K562 (cell line): ENCODE results near the gene TMEM144. TPM values are rescaled to one million over a fixed set of nuclear protein-coding genes. Genes with fewer than 3 reads are reported as not detected.

ENCODE experiments used
- ATAC-seq: fragments of 200-7000 bp; cut with Tn5 transposase; 3 replicates; pipeline ENCODE4 v1.9.1; 2020; ENCODE audit warnings: moderate library complexity
- BruUV-seq: library from RNA; stranded (reverse); fragments of 400-500 nt; replicated peaks from 2 replicates; lab custom pipeline; 2021; lab: Mats Ljungman, UMichigan
- CTCF ChIA-PET: fragments of 300-600 bp; formaldehyde crosslinking; extraction: SDS; loops from one replicate; lab custom pipeline; 2021; ENCODE audit warnings: low intra/inter-chr PET ratio; lab: Yijun Ruan, JAX
- POLR2A ChIA-PET: fragments of 300-600, 350-650 bp; sonication (Branson Sonifier 250); formaldehyde crosslinking; extraction: SDS; loops from one replicate; lab custom pipeline; 2021; ENCODE audit warnings: antibody characterized with exemption, inconsistent platforms; lab: Yijun Ruan, JAX
- DNase-seq, 4 experiments: peaks; one replicate each; pipeline versions ENCODE4 v3.0.0 to v3.0.0-alpha.2; 2011 to 2018; ENCODE audit warnings: low spot score in 3 of 4, mixed read lengths in 3 of 4; ENCODE audit errors: extremely low read depth in 1 of 4
- FAIRE-seq: peaks from 2 replicates; lab custom pipeline; 2011; peaks lifted over from hg19 to GRCh38; lab: Jason Lieb, UNC
- H2AFZ ChIP-seq: 2 replicates; pipeline ENCODE4 v1.6.0; 2011; ENCODE audit warnings: low read depth, low read length, control low read depth, inconsistent platforms
- H3K27ac ChIP-seq: fragments of 200-600 bp; 3 replicates; pipeline ENCODE4 v1.8.0; 2011; ENCODE audit warnings: low read depth, mild to moderate bottlenecking, control low read depth, inconsistent platforms, low read length, moderate library complexity, mixed read lengths; ENCODE audit errors: extremely low read depth
- H3K27me3 ChIP-seq, 2 experiments: fragments of 300-600 bp in 1 of 2; 2 replicates in 1 of 2; 3 replicates in 1 of 2; pipeline versions ENCODE4 v1.6.0 to v1.8.0; 2011; ENCODE audit warnings: inconsistent platforms in 2 of 2, low read length in 2 of 2, mild to moderate bottlenecking in 1 of 2, mixed read lengths in 1 of 2, moderate library complexity in 1 of 2; ENCODE audit not compliant: control insufficient read depth in 2 of 2, insufficient read depth in 2 of 2
- H3K36me3 ChIP-seq: fragments of 300-600 bp; 3 replicates; pipeline ENCODE4 v1.8.0; 2011; ENCODE audit warnings: mild to moderate bottlenecking, low read length, inconsistent platforms; ENCODE audit not compliant: control insufficient read depth, insufficient read depth
- H3K4me1 ChIP-seq, 2 experiments: fragments of 200-600 bp in 1 of 2; replicated peaks in 1 of 2; 2 replicates in 1 of 2; 3 replicates in 1 of 2; pipeline versions ENCODE4 v1.5.1 to v1.8.0; 2011; ENCODE audit warnings: inconsistent platforms in 2 of 2, low read length in 2 of 2, mild to moderate bottlenecking in 1 of 2, mixed read lengths in 1 of 2, moderate library complexity in 1 of 2; ENCODE audit not compliant: control insufficient read depth in 2 of 2, insufficient read depth in 2 of 2
- H3K4me2 ChIP-seq: 2 replicates; pipeline ENCODE4 v1.6.1; 2011; ENCODE audit warnings: low read length, control low read depth, inconsistent platforms, mixed read lengths; ENCODE audit not compliant: insufficient read depth
- H3K4me3 ChIP-seq: fragments of 200-600 bp; sonication (generic), shearing (Covaris generic); 2 replicates; pipeline ENCODE4 v1.5.1; 2016; ENCODE audit warnings: control low read depth, inconsistent platforms
- H3K79me2 ChIP-seq: fragments of 200-600 bp; 3 replicates; pipeline ENCODE4 v1.8.0; 2011; ENCODE audit warnings: low read length, inconsistent platforms; ENCODE audit not compliant: control insufficient read depth, insufficient read depth
- H3K9ac ChIP-seq, 2 experiments: 2 replicates each; pipeline versions ENCODE4 v1.6.0 to v1.6.1; 2011; ENCODE audit warnings: low read depth in 2 of 2, low read length in 2 of 2, control low read depth in 1 of 2, inconsistent platforms in 1 of 2, mild to moderate bottlenecking in 1 of 2, mixed read lengths in 1 of 2; ENCODE audit not compliant: insufficient read depth in 1 of 2
- H3K9me1 ChIP-seq: one replicate; pipeline ENCODE4 v1.6.0; 2011; ENCODE audit warnings: inconsistent platforms, mild to moderate bottlenecking, low read length, moderate library complexity; ENCODE audit not compliant: control insufficient read depth, insufficient read depth
- H3K9me3 ChIP-seq: replicated peaks from 2 replicates; pipeline ENCODE4 v1.5.1; 2011; ENCODE audit warnings: low read depth, low read length, inconsistent platforms; ENCODE audit not compliant: control insufficient read depth, insufficient read depth
- H4K20me1 ChIP-seq: replicated peaks from 2 replicates; pipeline ENCODE4 v1.6.1; 2011; ENCODE audit warnings: low read length, inconsistent platforms, mixed read lengths; ENCODE audit not compliant: control insufficient read depth, insufficient read depth
- ATF1 ChIP-seq, 2 experiments: fragments of 450-650 bp in 1 of 2; IDR thresholded peaks; 2 replicates each; pipeline ENCODE4 v1.6.1; 2016; ENCODE audit warnings: missing compliant biosample characterization in 1 of 2, missing genetic modification characterization in 1 of 2
- CEBPG ChIP-seq, 3 experiments: fragments of 200-800 bp in 1 of 3; sonication (Bioruptor generic) in 1 of 3; sonication (generic) in 1 of 3; formaldehyde crosslinking in 1 of 3; IDR thresholded peaks in 2 of 3; conservative IDR thresholded peaks in 1 of 3; 2 replicates each; pipeline versions ENCODE4 v1.6.1 to v1.8.0; 2016 to 2022; ENCODE audit warnings: missing compliant biosample characterization in 2 of 3, missing genetic modification characterization in 2 of 3, mild to moderate bottlenecking in 1 of 3, missing genetic modification reagents in 1 of 3
- CREM ChIP-seq: IDR thresholded peaks from 2 replicates; pipeline ENCODE4 v1.6.1; 2014; ENCODE audit warnings: antibody characterized with exemption, low read depth
- HEY1 ChIP-seq: fragments of 250-450 bp; sonication (Bioruptor Pico); IDR thresholded peaks from 2 replicates; pipeline ENCODE4 v1.5.0; 2020; ENCODE audit warnings: mild to moderate bottlenecking, moderate library complexity, borderline replicate concordance
- JUN ChIP-seq, 2 experiments: sonication (generic) in 1 of 2; formaldehyde crosslinking in 1 of 2; IDR thresholded peaks; 2 replicates each; pipeline versions ENCODE4 v1.6.1 to v1.8.0; 2012 to 2022; ENCODE audit warnings: borderline replicate concordance in 2 of 2, mild to moderate bottlenecking in 2 of 2, improper control_type of control experiment in 1 of 2, low read depth in 1 of 2, low read length in 1 of 2, missing genetic modification reagents in 1 of 2
- JUND ChIP-seq, 2 experiments: IDR thresholded peaks; 2 replicates in 1 of 2; 3 replicates in 1 of 2; pipeline ENCODE4 v1.6.1; 2011; ENCODE audit warnings: borderline replicate concordance in 2 of 2, low read depth in 2 of 2, low read length in 2 of 2, improper control_type of control experiment in 1 of 2, missing biosample characterization in 1 of 2, missing genetic modification characterization in 1 of 2, missing genetic modification reagents in 1 of 2
- RBM39 ChIP-seq: fragments of 200-400 bp; formaldehyde crosslinking; optimal IDR thresholded peaks from 2 replicates; pipeline ENCODE3; 2018; ENCODE audit warnings: low read depth, low read length
- ZNF668 ChIP-seq: fragments of 250-450 bp; sonication (Bioruptor Pico); IDR thresholded peaks from 2 replicates; pipeline ENCODE4 v1.8.0; 2022; ENCODE audit warnings: mild to moderate bottlenecking, inconsistent platforms
- WGBS: fragments of 100-300 bp; shearing (Covaris generic); methylation state at CpG from one replicate; pipeline ENCODE4 v1.1.6; 2016; ENCODE audit warnings: low coverage, mixed read lengths; ENCODE audit not compliant: insufficient coverage; ENCODE audit errors: missing lambda C conversion rate; 5-methylcytosine and 5-hydroxymethylcytosine counted together
- in situ Hi-C: fragments of 300-500 bp; cut with MboI; formaldehyde crosslinking; loops from 4 replicates; pipeline ENCODE4 v1.15.0; 2018; ENCODE audit warnings: inconsistent platforms, mixed read lengths
- intact Hi-C: fragments of 100-400 bp; cut with micrococcal nuclease; formaldehyde crosslinking; loops from 2 replicates; pipeline ENCODE4 v1.14.2; 2022
- polyA plus RNA-seq, 8 experiments: library from polyadenylated mRNA; depleted of rRNA in 4 of 8; stranded (reverse) in 5 of 8; unstranded in 3 of 8; fragments of >200 nt; fragmentation: Nextera tagmentation in 2 of 8; fragmentation: Illumina TruSeq in 1 of 8; extraction: Ambion mirVana in 2 of 8; extraction: Trizol in 1 of 8; gene quantifications; 2 replicates each; pipeline versions ENCODE4 v1.2.1 to v1.2.3, GENCODE V29; 2011 to 2014; ENCODE audit warnings: inconsistent platforms in 1 of 8, missing spikeins in 1 of 8
- total RNA-seq, 7 experiments: library from RNA; depleted of rRNA in 6 of 7; stranded (reverse); fragments of >200 nt in 6 of 7; fragmentation: Illumina TruSeq in 2 of 7; extraction: Trizol in 2 of 7; gene quantifications; 2 replicates each; pipeline versions ENCODE4 v1.2.1 to v1.2.3, GENCODE V29; 2011 to 2021; ENCODE audit warnings: low replicate concordance in 1 of 7
- TF ChIP-seq, protein P1 (sequence below): fragments of 450-650 bp; IDR thresholded peaks from 2 replicates; pipeline ENCODE4 v1.6.1; 2016; ENCODE audit warnings: mild to moderate bottlenecking, moderate library complexity

The TMEM144 gene
- total and polyA plus RNA-seq, 9 of the 15 experiments (the other 6 are each of a cell fraction or from before 2014, with no cell fraction given), result 4.0 to 12.0 (median 6.1) TPM

GRCh38 chr4:158201322-158201721, 9.0 kb upstream of the TMEM144 start:
- H2AFZ ChIP-seq, result peak overlapping the region; percentile 0; the same call in 1 of the 2 replicates
- H3K9me1 ChIP-seq, result no peaks in the 10 kb centered on the region
- H3K4me2 ChIP-seq, result no peak overlapping the region
- H4K20me1 ChIP-seq, result no peaks in the 10 kb centered on the region
- FAIRE-seq, result peak; percentile 52
- 47% methylated on average over 4 of the region's 4 CpGs for WGBS
- POLR2A ChIA-PET, result no interaction called here
- no TSS peak for BruUV-seq
- H3K9ac ChIP-seq, result no peak overlapping the region
- H3K79me2 ChIP-seq, result no peaks in the 10 kb centered on the region
- H3K27me3 ChIP-seq, result no peaks in the 10 kb centered on the region
- H3K4me1 ChIP-seq, result no peaks in the 10 kb centered on the region
- intact Hi-C loops (no loop called here), in situ Hi-C loops (no loop called here)
- H3K9me3 ChIP-seq, result no peaks in the 10 kb centered on the region
- H3K27ac ChIP-seq, result no peak overlapping the region; the same call in 2 of the 3 replicates
- no peak overlapping the region for H3K4me3 ChIP-seq
- peak in 1 of 4 experiments; percentile 18 for DNase-seq
- peak; percentile 64 for ATAC-seq
- CTCF ChIA-PET, result no interaction called here
- no peaks in the 10 kb centered on the region for H3K36me3 ChIP-seq
- TF ChIP-seq HEY1 (no peak), ZNF668 (CRISPR knock-in tag) (no peak), CREM (peak; percentile 56; the same call in 1 of the 2 replicates), JUND (IDR thresholded peaks at IDR 0.05; ENCODE audit: borderline replicate concordance, low read depth, low read length) (peak; percentile 61; the same call in 1 of the 2 replicates), JUND (tag; IDR thresholded peaks at IDR 0.05; ENCODE audit: borderline replicate concordance, low read depth, low read length) (peak; percentile 60; the same call in 2 of the 3 replicates), JUN (IDR thresholded peaks at IDR 0.05; ENCODE audit: borderline replicate concordance, low read depth, low read length) (peak; percentile 60), JUN (CRISPR knock-in tag; IDR thresholded peaks at IDR 0.05; ENCODE audit: borderline replicate concordance) (no peak), CEBPG (CRISPR knock-in tag; IDR thresholded peaks at IDR 0.05) (no peak), CEBPG (tag; conservative IDR thresholded peaks at IDR 0.05 in 1 of 2, IDR thresholded peaks at IDR 0.05 in 1 of 2) (peak in 1 of 2 experiments; percentile 88; a peak in 2 of 4 replicates), ATF1 (CRISPR knock-in tag; IDR thresholded peaks at IDR 0.05) (no peak), ATF1 (tag; IDR thresholded peaks at IDR 0.05) (0 out of 2 replicates have a peak, but pooled peaks have one; percentile 9), RBM39 (no peak)
- TF ChIP-seq, protein P1, sequence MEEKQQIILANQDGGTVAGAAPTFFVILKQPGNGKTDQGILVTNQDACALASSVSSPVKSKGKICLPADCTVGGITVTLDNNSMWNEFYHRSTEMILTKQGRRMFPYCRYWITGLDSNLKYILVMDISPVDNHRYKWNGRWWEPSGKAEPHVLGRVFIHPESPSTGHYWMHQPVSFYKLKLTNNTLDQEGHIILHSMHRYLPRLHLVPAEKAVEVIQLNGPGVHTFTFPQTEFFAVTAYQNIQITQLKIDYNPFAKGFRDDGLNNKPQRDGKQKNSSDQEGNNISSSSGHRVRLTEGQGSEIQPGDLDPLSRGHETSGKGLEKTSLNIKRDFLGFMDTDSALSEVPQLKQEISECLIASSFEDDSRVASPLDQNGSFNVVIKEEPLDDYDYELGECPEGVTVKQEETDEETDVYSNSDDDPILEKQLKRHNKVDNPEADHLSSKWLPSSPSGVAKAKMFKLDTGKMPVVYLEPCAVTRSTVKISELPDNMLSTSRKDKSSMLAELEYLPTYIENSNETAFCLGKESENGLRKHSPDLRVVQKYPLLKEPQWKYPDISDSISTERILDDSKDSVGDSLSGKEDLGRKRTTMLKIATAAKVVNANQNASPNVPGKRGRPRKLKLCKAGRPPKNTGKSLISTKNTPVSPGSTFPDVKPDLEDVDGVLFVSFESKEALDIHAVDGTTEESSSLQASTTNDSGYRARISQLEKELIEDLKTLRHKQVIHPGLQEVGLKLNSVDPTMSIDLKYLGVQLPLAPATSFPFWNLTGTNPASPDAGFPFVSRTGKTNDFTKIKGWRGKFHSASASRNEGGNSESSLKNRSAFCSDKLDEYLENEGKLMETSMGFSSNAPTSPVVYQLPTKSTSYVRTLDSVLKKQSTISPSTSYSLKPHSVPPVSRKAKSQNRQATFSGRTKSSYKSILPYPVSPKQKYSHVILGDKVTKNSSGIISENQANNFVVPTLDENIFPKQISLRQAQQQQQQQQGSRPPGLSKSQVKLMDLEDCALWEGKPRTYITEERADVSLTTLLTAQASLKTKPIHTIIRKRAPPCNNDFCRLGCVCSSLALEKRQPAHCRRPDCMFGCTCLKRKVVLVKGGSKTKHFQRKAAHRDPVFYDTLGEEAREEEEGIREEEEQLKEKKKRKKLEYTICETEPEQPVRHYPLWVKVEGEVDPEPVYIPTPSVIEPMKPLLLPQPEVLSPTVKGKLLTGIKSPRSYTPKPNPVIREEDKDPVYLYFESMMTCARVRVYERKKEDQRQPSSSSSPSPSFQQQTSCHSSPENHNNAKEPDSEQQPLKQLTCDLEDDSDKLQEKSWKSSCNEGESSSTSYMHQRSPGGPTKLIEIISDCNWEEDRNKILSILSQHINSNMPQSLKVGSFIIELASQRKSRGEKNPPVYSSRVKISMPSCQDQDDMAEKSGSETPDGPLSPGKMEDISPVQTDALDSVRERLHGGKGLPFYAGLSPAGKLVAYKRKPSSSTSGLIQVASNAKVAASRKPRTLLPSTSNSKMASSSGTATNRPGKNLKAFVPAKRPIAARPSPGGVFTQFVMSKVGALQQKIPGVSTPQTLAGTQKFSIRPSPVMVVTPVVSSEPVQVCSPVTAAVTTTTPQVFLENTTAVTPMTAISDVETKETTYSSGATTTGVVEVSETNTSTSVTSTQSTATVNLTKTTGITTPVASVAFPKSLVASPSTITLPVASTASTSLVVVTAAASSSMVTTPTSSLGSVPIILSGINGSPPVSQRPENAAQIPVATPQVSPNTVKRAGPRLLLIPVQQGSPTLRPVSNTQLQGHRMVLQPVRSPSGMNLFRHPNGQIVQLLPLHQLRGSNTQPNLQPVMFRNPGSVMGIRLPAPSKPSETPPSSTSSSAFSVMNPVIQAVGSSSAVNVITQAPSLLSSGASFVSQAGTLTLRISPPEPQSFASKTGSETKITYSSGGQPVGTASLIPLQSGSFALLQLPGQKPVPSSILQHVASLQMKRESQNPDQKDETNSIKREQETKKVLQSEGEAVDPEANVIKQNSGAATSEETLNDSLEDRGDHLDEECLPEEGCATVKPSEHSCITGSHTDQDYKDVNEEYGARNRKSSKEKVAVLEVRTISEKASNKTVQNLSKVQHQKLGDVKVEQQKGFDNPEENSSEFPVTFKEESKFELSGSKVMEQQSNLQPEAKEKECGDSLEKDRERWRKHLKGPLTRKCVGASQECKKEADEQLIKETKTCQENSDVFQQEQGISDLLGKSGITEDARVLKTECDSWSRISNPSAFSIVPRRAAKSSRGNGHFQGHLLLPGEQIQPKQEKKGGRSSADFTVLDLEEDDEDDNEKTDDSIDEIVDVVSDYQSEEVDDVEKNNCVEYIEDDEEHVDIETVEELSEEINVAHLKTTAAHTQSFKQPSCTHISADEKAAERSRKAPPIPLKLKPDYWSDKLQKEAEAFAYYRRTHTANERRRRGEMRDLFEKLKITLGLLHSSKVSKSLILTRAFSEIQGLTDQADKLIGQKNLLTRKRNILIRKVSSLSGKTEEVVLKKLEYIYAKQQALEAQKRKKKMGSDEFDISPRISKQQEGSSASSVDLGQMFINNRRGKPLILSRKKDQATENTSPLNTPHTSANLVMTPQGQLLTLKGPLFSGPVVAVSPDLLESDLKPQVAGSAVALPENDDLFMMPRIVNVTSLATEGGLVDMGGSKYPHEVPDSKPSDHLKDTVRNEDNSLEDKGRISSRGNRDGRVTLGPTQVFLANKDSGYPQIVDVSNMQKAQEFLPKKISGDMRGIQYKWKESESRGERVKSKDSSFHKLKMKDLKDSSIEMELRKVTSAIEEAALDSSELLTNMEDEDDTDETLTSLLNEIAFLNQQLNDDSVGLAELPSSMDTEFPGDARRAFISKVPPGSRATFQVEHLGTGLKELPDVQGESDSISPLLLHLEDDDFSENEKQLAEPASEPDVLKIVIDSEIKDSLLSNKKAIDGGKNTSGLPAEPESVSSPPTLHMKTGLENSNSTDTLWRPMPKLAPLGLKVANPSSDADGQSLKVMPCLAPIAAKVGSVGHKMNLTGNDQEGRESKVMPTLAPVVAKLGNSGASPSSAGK, result peak; percentile 10; the same call in 1 of the 2 replicates
